HG02623 (cell line): ENCODE results near the gene CTSL.
"Not testable (repeated sequence)": the region's sequence is repeated elsewhere in the genome, so short reads cannot be mapped to it uniquely, and the experiment has no call there.

Source experiments
- ATAC-seq: cut with Tn5 transposase; IDR thresholded peaks from one replicate; pipeline ENCODE4 v1.9.1; 2021; ENCODE audit warnings: moderate library complexity; ENCODE audit not compliant: unreplicated experiment

Gene CTSL

GRCh38 chr9:87718852-87719612 lies 6.9 kb upstream of the CTSL start:
- ATAC-seq, result no peak

- no peak for ATAC-seq
These were observed 5.7 kb upstream of the CTSL start for GRCh38 chr9:87720173-87720572.

- no peak for ATAC-seq
These were observed 3.4 kb upstream of the CTSL start for GRCh38 chr9:87722393-87723088.

- ATAC-seq, result no peak
These were observed 491 bp upstream of the CTSL start for GRCh38 chr9:87725356-87725899.

- no peak for ATAC-seq
These were observed 3.3 kb downstream of the CTSL start for GRCh38 chr9:87729246-87729645.

- no peak for ATAC-seq
These were observed 5.4 kb downstream of the CTSL start for GRCh38 chr9:87731321-87731720.

GRCh38 chr9:87732344-87732743 lies 6.4 kb downstream of the CTSL start:
- no peak for ATAC-seq

- no peak for ATAC-seq
These were observed 6.8 kb downstream of the CTSL start for GRCh38 chr9:87732756-87733155.

GRCh38 chr9:87733273-87734052 lies 7.5 kb downstream of the CTSL start:
- no peak for ATAC-seq

GRCh38 chr9:87734106-87734505 lies 8.2 kb downstream of the CTSL start:
- no peak for ATAC-seq

GRCh38 chr9:87739546-87739945 lies 13.6 kb downstream of the CTSL start:
- no peak for ATAC-seq

GRCh38 chr9:87740209-87740608 lies 14.3 kb downstream of the CTSL start:
- ATAC-seq, result no peak

GRCh38 chr9:87741326-87741725 lies 15.4 kb downstream of the CTSL start:
- no peak for ATAC-seq

- no peak for ATAC-seq
These were observed 16.0 kb downstream of the CTSL start for GRCh38 chr9:87741891-87742290.

- ATAC-seq, result no peak
These were observed 17.0 kb downstream of the CTSL start for GRCh38 chr9:87742813-87743428.

- ATAC-seq, result not testable (repeated sequence)
These were observed 18.3 kb downstream of the CTSL start for GRCh38 chr9:87744247-87744646.

- no peak for ATAC-seq
These were observed 20.3 kb downstream of the CTSL start for GRCh38 chr9:87746186-87746585.

GRCh38 chr9:87748881-87749280 lies 23.0 kb downstream of the CTSL start:
- no peak for ATAC-seq

- no peak for ATAC-seq
These were observed 23.6 kb downstream of the CTSL start for GRCh38 chr9:87749335-87750035.

- ATAC-seq, result no peak
These were observed 24.8 kb downstream of the CTSL start for GRCh38 chr9:87750726-87751125.
